Gastroesophageal sphincter (tissue), 3 donors: ENCODE results near the gene CLDN18.

Source experiments
- EP300 ChIP-seq: sonication (generic); formaldehyde crosslinking; IDR thresholded peaks from one replicate; pipeline ENCODE4 v1.6.1; 2017; ENCODE audit warnings: antibody characterized with exemption, mild to moderate bottlenecking
- TF ChIP-seq, protein P1 (sequence below), 4 experiments: fragments of 200-600 bp in 2 of 4; fragments of 450-650 bp in 2 of 4; sonication (generic) in 1 of 4; IDR thresholded peaks; one replicate each; pipeline ENCODE4 v1.5.1; 2017 to 2019; ENCODE audit warnings: antibody characterized with exemption in 4 of 4, mild to moderate bottlenecking in 2 of 4, moderate library complexity in 2 of 4

DNA sequence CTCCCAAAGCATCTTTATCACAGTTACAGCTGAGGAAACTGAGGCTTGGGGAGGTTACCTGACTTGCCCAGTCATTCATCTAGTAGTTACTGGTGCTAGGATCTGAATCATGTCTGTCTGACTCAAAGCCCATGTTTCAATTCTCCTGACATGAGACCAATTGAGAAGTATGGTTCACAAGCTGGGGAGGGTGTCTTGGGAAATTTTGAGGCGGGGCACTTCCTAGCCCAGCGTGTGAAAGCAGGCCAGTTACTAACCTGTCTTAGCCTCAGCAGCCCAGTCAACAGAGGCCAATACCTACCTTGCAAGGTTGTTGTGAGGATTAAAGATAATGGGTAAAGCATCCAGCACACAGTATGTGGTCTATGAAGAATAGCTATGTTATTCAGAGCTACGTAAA is 37.0 kb downstream of the CLDN18 start:
- TF ChIP-seq, protein P1, sequence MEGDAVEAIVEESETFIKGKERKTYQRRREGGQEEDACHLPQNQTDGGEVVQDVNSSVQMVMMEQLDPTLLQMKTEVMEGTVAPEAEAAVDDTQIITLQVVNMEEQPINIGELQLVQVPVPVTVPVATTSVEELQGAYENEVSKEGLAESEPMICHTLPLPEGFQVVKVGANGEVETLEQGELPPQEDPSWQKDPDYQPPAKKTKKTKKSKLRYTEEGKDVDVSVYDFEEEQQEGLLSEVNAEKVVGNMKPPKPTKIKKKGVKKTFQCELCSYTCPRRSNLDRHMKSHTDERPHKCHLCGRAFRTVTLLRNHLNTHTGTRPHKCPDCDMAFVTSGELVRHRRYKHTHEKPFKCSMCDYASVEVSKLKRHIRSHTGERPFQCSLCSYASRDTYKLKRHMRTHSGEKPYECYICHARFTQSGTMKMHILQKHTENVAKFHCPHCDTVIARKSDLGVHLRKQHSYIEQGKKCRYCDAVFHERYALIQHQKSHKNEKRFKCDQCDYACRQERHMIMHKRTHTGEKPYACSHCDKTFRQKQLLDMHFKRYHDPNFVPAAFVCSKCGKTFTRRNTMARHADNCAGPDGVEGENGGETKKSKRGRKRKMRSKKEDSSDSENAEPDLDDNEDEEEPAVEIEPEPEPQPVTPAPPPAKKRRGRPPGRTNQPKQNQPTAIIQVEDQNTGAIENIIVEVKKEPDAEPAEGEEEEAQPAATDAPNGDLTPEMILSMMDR (IDR thresholded peaks at IDR 0.05): no peak
- TF ChIP-seq EP300: no peak
